ENCODE data around the gene HOXD12. TPM values are rescaled to one million over a fixed set of nuclear protein-coding genes. Genes with fewer than 3 reads are reported as not detected.

Gene HOXD12
- total RNA-seq, 1 experiment from 2014 or later = not detected

- Histone ChIP-seq H2AFZ (no peak overlapping the region), H3K9me3 (ENCODE audit: insufficient read depth, low read depth) (no peaks in the 10 kb centered on the region), H3K79me2 (ENCODE audit: low read depth) (no peaks in the 10 kb centered on the region), H4K20me1 (ENCODE audit: insufficient read depth) (no peaks in the 10 kb centered on the region), H3K27me3 (ENCODE audit: insufficient read depth, low read depth) (peaks cover 60% of the 10 kb centered on the region), H3K4me2 (no peak overlapping the region), H3K9me2 (ENCODE audit: insufficient read depth) (no peaks in the 10 kb centered on the region), H3F3A (ENCODE audit: insufficient read depth, low read depth) (no peaks in the 10 kb centered on the region), H3K4me1 (replicated peaks; ENCODE audit: insufficient read depth) (no peaks in the 10 kb centered on the region), H3K36me3 (ENCODE audit: low read depth) (no peaks in the 10 kb centered on the region), H3K27ac (no peak overlapping the region), H3K4me3 (no peak overlapping the region)
- no TSS peak for BruUV-seq (replicated peaks)
- ChIA-PET POLR2A (ENCODE audit: unreplicated experiment) (no interaction called here), CTCF (no interaction called here)
- intact Hi-C loops (cut with micrococcal nuclease; ENCODE audit: unreplicated experiment) = loop anchor here (5.0 kb wide), 1 partner anchor 1035 kb away; no protein-coding TSS in a partner anchor
- no peak for TF ChIP-seq EZH2 (IDR thresholded peaks at IDR 0.05; ENCODE audit: low read depth)
- TF ChIP-seq, protein P1, sequence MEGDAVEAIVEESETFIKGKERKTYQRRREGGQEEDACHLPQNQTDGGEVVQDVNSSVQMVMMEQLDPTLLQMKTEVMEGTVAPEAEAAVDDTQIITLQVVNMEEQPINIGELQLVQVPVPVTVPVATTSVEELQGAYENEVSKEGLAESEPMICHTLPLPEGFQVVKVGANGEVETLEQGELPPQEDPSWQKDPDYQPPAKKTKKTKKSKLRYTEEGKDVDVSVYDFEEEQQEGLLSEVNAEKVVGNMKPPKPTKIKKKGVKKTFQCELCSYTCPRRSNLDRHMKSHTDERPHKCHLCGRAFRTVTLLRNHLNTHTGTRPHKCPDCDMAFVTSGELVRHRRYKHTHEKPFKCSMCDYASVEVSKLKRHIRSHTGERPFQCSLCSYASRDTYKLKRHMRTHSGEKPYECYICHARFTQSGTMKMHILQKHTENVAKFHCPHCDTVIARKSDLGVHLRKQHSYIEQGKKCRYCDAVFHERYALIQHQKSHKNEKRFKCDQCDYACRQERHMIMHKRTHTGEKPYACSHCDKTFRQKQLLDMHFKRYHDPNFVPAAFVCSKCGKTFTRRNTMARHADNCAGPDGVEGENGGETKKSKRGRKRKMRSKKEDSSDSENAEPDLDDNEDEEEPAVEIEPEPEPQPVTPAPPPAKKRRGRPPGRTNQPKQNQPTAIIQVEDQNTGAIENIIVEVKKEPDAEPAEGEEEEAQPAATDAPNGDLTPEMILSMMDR (conservative IDR thresholded peaks at IDR 0.05) = no peak
- no peak for DNase-seq
Observed at GRCh38 chr2:176111846-176112374, 12.3 kb downstream of the HOXD12 start.

DNA sequence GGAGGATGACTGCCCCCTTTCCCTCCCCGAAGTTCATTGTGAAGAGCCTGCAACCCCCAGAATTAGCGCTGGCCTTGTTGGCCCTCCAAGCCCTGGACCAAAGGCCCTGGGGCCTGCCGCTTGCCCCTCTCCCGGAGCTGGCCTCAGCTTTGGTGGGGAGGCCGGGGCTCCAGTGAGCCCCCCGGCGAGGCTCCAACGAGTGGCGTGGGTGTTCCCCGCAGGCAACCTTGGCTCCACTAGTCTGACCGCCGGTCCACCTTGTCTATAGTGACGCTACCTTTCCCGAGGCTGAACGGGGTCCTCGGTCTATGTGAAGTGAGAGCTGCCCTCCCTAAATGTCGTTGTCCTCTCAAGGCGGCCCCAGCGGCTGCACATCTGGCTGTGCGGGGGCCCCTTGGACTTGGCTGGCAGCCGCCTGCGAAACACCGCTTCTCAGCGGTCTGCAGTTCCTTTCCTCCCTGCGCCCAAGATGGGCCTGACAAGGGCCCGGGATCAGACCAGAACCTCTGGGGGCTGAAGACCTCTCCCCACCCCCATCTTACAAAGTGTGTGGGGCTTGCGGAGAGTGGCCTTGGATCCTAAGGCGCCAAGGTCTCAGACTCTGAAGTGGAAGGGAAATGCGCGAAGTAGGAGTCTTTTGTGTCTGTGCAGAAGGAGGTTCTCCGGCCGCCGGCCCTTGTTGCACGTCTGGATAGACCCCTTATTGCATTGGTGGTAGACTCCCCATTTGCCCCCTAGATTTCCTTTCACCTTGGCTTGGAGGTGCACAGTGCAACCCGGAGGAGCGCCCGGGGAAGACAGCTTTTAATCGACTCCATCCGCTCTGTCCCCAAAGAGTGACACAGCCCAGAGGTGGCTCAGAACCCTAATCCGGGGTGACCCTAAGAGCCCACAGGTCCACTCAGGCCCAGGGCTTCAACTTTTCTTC lies 13.0 kb downstream of the HOXD12 start:
- H3K79me2 ChIP-seq (ENCODE audit: low read depth) = no peaks in the 10 kb centered on the region
- H3K27me3 ChIP-seq (ENCODE audit: insufficient read depth, low read depth) = peaks cover 68% of the 10 kb centered on the region
- no peak for DNase-seq
- no peak overlapping the region for H2AFZ ChIP-seq
- POLR2A ChIA-PET (ENCODE audit: unreplicated experiment) = no interaction called here
- intact Hi-C loops (cut with micrococcal nuclease; ENCODE audit: unreplicated experiment) = loop anchor here (5.0 kb wide), 1 partner anchor 1035 kb away; no protein-coding TSS in a partner anchor
- no peaks in the 10 kb centered on the region for H3K9me2 ChIP-seq (ENCODE audit: insufficient read depth)
- CTCF ChIA-PET = interaction anchor here (0.5 to 0.6 kb wide), 4 partner anchors 328 to 1566 kb away, joined by 3 to 4 read pairs (median 3); no protein-coding TSS in a partner anchor
- no peaks in the 10 kb centered on the region for H3K4me1 ChIP-seq (replicated peaks; ENCODE audit: insufficient read depth)
- H3K9me3 ChIP-seq (ENCODE audit: insufficient read depth, low read depth) = no peaks in the 10 kb centered on the region
- BruUV-seq (replicated peaks) = no TSS peak
- H3K4me2 ChIP-seq = no peak overlapping the region
- no peak for TF ChIP-seq EZH2 (IDR thresholded peaks at IDR 0.05; ENCODE audit: low read depth)
- TF ChIP-seq, protein P1 (conservative IDR thresholded peaks at IDR 0.05) = no peak
- no peaks in the 10 kb centered on the region for H3K36me3 ChIP-seq (ENCODE audit: low read depth)
- no peaks in the 10 kb centered on the region for H4K20me1 ChIP-seq (ENCODE audit: insufficient read depth)
- no peak overlapping the region for H3K27ac ChIP-seq
- H3K4me3 ChIP-seq = no peak overlapping the region
- H3F3A ChIP-seq (ENCODE audit: insufficient read depth, low read depth) = no peaks in the 10 kb centered on the region

DNA sequence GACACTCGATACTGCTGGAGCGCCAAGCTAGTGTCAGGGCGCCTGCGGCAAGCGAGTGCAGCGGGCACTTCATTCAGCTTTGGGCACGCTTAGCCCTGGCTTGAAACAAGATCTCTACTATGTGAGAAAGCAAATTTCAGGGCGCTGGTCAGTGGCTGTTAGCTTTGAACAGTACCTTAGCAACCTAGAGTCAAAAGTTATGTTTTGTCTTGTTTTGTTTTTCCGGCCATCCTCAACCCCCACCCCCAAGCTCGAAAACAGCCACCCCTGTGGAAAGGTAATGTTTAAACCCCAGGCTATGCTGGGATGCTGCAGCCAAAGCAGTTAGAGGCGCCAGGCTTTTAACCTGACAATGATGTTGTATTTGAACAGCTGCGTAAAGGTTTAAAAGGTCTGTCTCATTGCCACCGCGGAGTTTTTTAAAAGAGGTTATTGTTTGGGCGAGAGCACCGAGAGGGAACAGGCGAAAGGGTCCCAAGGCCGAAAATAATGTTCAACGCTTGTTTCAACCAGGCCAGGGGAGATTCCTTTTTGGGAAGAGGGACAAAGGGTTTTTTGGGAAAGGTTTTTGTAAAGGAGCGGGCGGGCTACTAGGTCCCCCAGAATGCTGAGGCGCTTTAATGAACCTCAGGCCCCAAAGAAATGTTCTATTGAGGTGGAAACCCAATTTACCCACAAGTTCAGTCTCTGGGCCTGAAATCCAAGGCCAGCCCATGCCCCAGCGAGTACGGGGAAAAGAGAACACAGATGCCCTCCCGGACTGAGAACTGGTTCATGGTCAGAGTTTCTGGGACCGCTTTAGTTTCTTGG lies 14.7 kb downstream of the HOXD12 start:
- no peak overlapping the region for H3K4me3 ChIP-seq
- DNase-seq = no peak
- intact Hi-C loops (cut with micrococcal nuclease; ENCODE audit: unreplicated experiment) = loop anchor here (5.0 kb wide), 1 partner anchor 1033 kb away; no protein-coding TSS in a partner anchor
- POLR2A ChIA-PET (ENCODE audit: unreplicated experiment) = no interaction called here
- no peak for TF ChIP-seq EZH2 (IDR thresholded peaks at IDR 0.05; ENCODE audit: low read depth)
- TF ChIP-seq, protein P1 (conservative IDR thresholded peaks at IDR 0.05) = no peak
- H4K20me1 ChIP-seq (ENCODE audit: insufficient read depth) = no peaks in the 10 kb centered on the region
- CTCF ChIA-PET = interaction anchor here (0.6 kb wide), 2 partner anchors 53 to 538 kb away, joined by 3 to 10 read pairs; no protein-coding TSS in a partner anchor
- H3K36me3 ChIP-seq (ENCODE audit: low read depth) = no peaks in the 10 kb centered on the region
- H2AFZ ChIP-seq = no peak overlapping the region
- H3K4me1 ChIP-seq (replicated peaks; ENCODE audit: insufficient read depth) = no peaks in the 10 kb centered on the region
- BruUV-seq (replicated peaks) = no TSS peak
- peaks cover 82% of the 10 kb centered on the region for H3K27me3 ChIP-seq (ENCODE audit: insufficient read depth, low read depth)
- no peaks in the 10 kb centered on the region for H3K9me3 ChIP-seq (ENCODE audit: insufficient read depth, low read depth)
- H3K4me2 ChIP-seq = no peak overlapping the region
- H3K79me2 ChIP-seq (ENCODE audit: low read depth) = no peaks in the 10 kb centered on the region
- no peaks in the 10 kb centered on the region for H3K9me2 ChIP-seq (ENCODE audit: insufficient read depth)
- no peaks in the 10 kb centered on the region for H3F3A ChIP-seq (ENCODE audit: insufficient read depth, low read depth)
- H3K27ac ChIP-seq = no peak overlapping the region
